H9 (cell line): ENCODE results near the gene GABRR2. TPM values are rescaled to one million over a fixed set of nuclear protein-coding genes. Genes with fewer than 3 reads are reported as not detected.

ENCODE experiments used
- DNase-seq: peaks from one replicate; pipeline ENCODE4 v3.0.0-alpha.2; 2017
- H2AFZ ChIP-seq: one replicate; pipeline ENCODE4 v1.6.1; 2013; ENCODE audit warnings: mild to moderate bottlenecking, low read length, control low read depth, moderate library complexity
- H2AK5ac ChIP-seq: 2 replicates; pipeline ENCODE4 v1.6.1; 2013; ENCODE audit warnings: low read length, control low read depth, mixed read lengths; ENCODE audit not compliant: insufficient read length
- H2BK120ac ChIP-seq: one replicate; pipeline ENCODE4 v1.6.1; 2013; ENCODE audit warnings: low read depth, mild to moderate bottlenecking, low read length, control low read depth, inconsistent platforms; ENCODE audit not compliant: poor library complexity, severe bottlenecking
- H2BK12ac ChIP-seq: 2 replicates; pipeline ENCODE4 v1.6.1; 2013; ENCODE audit warnings: low read length, control low read depth, mixed read lengths, low read depth; ENCODE audit not compliant: insufficient read length
- H2BK15ac ChIP-seq: 2 replicates; pipeline ENCODE4 v1.6.1; 2013; ENCODE audit warnings: low read depth, low read length, control low read depth
- H2BK20ac ChIP-seq: one replicate; pipeline ENCODE4 v1.6.1; 2013; ENCODE audit warnings: low read depth, mild to moderate bottlenecking, low read length, control low read depth, inconsistent platforms; ENCODE audit not compliant: poor library complexity, severe bottlenecking
- H2BK5ac ChIP-seq: 2 replicates; pipeline ENCODE4 v1.6.1; 2013; ENCODE audit warnings: low read length, control low read depth, mixed read lengths; ENCODE audit not compliant: insufficient read length
- H3K14ac ChIP-seq: 2 replicates; pipeline ENCODE4 v1.6.1; 2013; ENCODE audit warnings: low read length, control low read depth; ENCODE audit not compliant: insufficient read depth
- H3K18ac ChIP-seq: 2 replicates; pipeline ENCODE4 v1.6.1; 2013; ENCODE audit warnings: low read depth, mild to moderate bottlenecking, mixed read lengths, low read length, control low read depth; ENCODE audit not compliant: insufficient read length
- H3K23ac ChIP-seq: 2 replicates; pipeline ENCODE4 v1.6.1; 2013; ENCODE audit warnings: low read length, control low read depth, mixed read lengths, low read depth; ENCODE audit not compliant: insufficient read length
- H3K23me2 ChIP-seq: 2 replicates; pipeline ENCODE4 v1.6.1; 2013; ENCODE audit warnings: low read depth, mild to moderate bottlenecking, mixed read lengths, low read length, control low read depth; ENCODE audit not compliant: insufficient read length, poor library complexity, severe bottlenecking
- H3K27ac ChIP-seq: 2 replicates; pipeline ENCODE4 v1.5.1; 2013; ENCODE audit warnings: low read length, control low read depth, mixed read lengths, low read depth; ENCODE audit not compliant: insufficient read length
- H3K27me3 ChIP-seq: 2 replicates; pipeline ENCODE4 v1.6.1; 2013; ENCODE audit warnings: low read length, control low read depth, inconsistent platforms; ENCODE audit not compliant: insufficient read depth
- H3K4ac ChIP-seq: 2 replicates; pipeline ENCODE4 v1.6.1; 2013; ENCODE audit warnings: low read depth, mild to moderate bottlenecking, control low read depth, inconsistent platforms, low read length, moderate library complexity
- H3K4me1 ChIP-seq: 2 replicates; pipeline ENCODE4 v1.6.1; 2013; ENCODE audit warnings: low read length, control low read depth, inconsistent platforms; ENCODE audit not compliant: insufficient read depth
- H3K4me2 ChIP-seq: 2 replicates; pipeline ENCODE4 v1.6.1; 2013; ENCODE audit warnings: low read length, control low read depth, mixed read lengths; ENCODE audit not compliant: insufficient read length, insufficient read depth
- H3K56ac ChIP-seq: 2 replicates; pipeline ENCODE4 v1.6.1; 2013; ENCODE audit warnings: low read depth, mild to moderate bottlenecking, mixed read lengths, low read length, control low read depth; ENCODE audit not compliant: insufficient read length
- H3K79me1 ChIP-seq: 2 replicates; pipeline ENCODE4 v1.6.1; 2013; ENCODE audit warnings: low read depth, mild to moderate bottlenecking, moderate library complexity, low read length, control low read depth, inconsistent platforms; ENCODE audit not compliant: insufficient read depth, poor library complexity, severe bottlenecking
- H3K79me2 ChIP-seq: 2 replicates; pipeline ENCODE4 v1.6.1; 2013; ENCODE audit warnings: low read length, control low read depth, inconsistent platforms; ENCODE audit not compliant: insufficient read depth
- H3K9ac ChIP-seq: 2 replicates; pipeline ENCODE4 v1.6.1; 2013; ENCODE audit warnings: low read length, control low read depth, mixed read lengths; ENCODE audit not compliant: insufficient read length; ENCODE audit errors: extremely low read depth
- H3K9me3 ChIP-seq: one replicate; pipeline ENCODE4 v1.6.1; 2013; ENCODE audit warnings: low read depth, low read length, inconsistent platforms; ENCODE audit not compliant: control insufficient read depth
- H3T11ph ChIP-seq: one replicate; pipeline ENCODE4 v1.6.1; 2013; ENCODE audit warnings: mild to moderate bottlenecking, low read length, control low read depth, inconsistent platforms
- H4K20me1 ChIP-seq: one replicate; pipeline ENCODE4 v1.6.1; 2013; ENCODE audit not compliant: control insufficient read depth, insufficient read length, insufficient read depth
- H4K5ac ChIP-seq: 2 replicates; pipeline ENCODE4 v1.6.1; 2013; ENCODE audit warnings: low read depth, mild to moderate bottlenecking, mixed read lengths, low read length, control low read depth; ENCODE audit not compliant: insufficient read length
- H4K8ac ChIP-seq: replicated peaks from 2 replicates; pipeline ENCODE4 v1.6.1; 2013; ENCODE audit warnings: low read length, control low read depth, mixed read lengths, low read depth; ENCODE audit not compliant: insufficient read length
- H4K91ac ChIP-seq: 2 replicates; pipeline ENCODE4 v1.6.1; 2013; ENCODE audit warnings: low read depth, mild to moderate bottlenecking, moderate library complexity, mixed read lengths, low read length, control low read depth; ENCODE audit not compliant: insufficient read length
- H3K27ac Mint-ChIP-seq, 3 experiments: 2 replicates in 2 of 3; 3 replicates in 1 of 3; pipeline ENCODE4 v1.8.0; 2020 to 2021; ENCODE audit warnings: mixed read lengths in 3 of 3, mild to moderate bottlenecking in 1 of 3, moderate library complexity in 1 of 3
- H3K27me3 Mint-ChIP-seq: 2 replicates; pipeline ENCODE4 v1.8.0; 2021; ENCODE audit warnings: low read depth, mild to moderate bottlenecking, moderate library complexity, mixed read lengths
- H3K36me3 Mint-ChIP-seq, 3 experiments: 2 replicates in 2 of 3; 3 replicates in 1 of 3; pipeline ENCODE4 v1.8.0; 2020 to 2021; ENCODE audit warnings: low read depth in 3 of 3, mixed read lengths in 3 of 3; ENCODE audit not compliant: insufficient read depth in 1 of 3
- H3K4me1 Mint-ChIP-seq, 2 experiments: 2 replicates each; pipeline ENCODE4 v1.8.0; 2020; ENCODE audit warnings: mixed read lengths in 2 of 2
- H3K4me3 Mint-ChIP-seq, 2 experiments: 2 replicates in 1 of 2; 3 replicates in 1 of 2; pipeline ENCODE4 v1.8.0; 2020 to 2021; ENCODE audit warnings: mild to moderate bottlenecking in 2 of 2, mixed read lengths in 2 of 2, moderate library complexity in 1 of 2
- H3K9me3 Mint-ChIP-seq, 2 experiments: 2 replicates in 1 of 2; 3 replicates in 1 of 2; pipeline ENCODE4 v1.8.0; 2020; ENCODE audit warnings: mild to moderate bottlenecking in 2 of 2, mixed read lengths in 2 of 2, moderate library complexity in 1 of 2
- CTCF ChIP-seq: fragments of 200-600 bp; sonication (generic); conservative IDR thresholded peaks from 3 replicates; pipeline ENCODE4 v1.8.0; 2021; ENCODE audit warnings: antibody characterized with exemption, mild to moderate bottlenecking
- WGBS: extraction: QIAGEN DNeasy Blood & Tissue Kit; methylation state at CpG from one replicate; pipeline ENCODE4 v1.1.7; 2013; ENCODE audit warnings: missing lambda C conversion rate, low lambda C conversion rate, mixed read lengths; ENCODE audit not compliant: insufficient read length; ENCODE audit errors: extremely low coverage; 5-methylcytosine and 5-hydroxymethylcytosine counted together
- total RNA-seq: library from RNA; stranded (reverse); gene quantifications from 2 replicates; pipeline ENCODE4 v1.2.1, GENCODE V29; 2021

GABRR2 gene
- total RNA-seq, 1 experiment from 2014 or later = not detected

- no peak for TF ChIP-seq CTCF
- H3K56ac ChIP-seq = no peak overlapping the region
- no peak overlapping the region for H3K9ac ChIP-seq
- H3K79me2 ChIP-seq = no peaks in the 10 kb centered on the region
- H3K18ac ChIP-seq = no peak overlapping the region
- Mint-ChIP-seq H3K9me3 (no peaks in the 10 kb centered on the region), H3K4me1 (peaks cover 0 to 3% of the 10 kb centered on the region in 2 experiments; a peak in 2 of 4 replicates), H3K4me3 (no peak overlapping the region), H3K27ac (no peak overlapping the region), H3K36me3 (peaks cover 0 to 7% (median 4%) of the 10 kb centered on the region in 3 experiments; a peak in 6 of 7 replicates), H3K27me3 (no peaks in the 10 kb centered on the region)
- no peaks in the 10 kb centered on the region for H3K23me2 ChIP-seq
- H3K27ac ChIP-seq = no peak overlapping the region
- H3K4me2 ChIP-seq = no peak overlapping the region
- no peak overlapping the region for H2AFZ ChIP-seq
- no CpG with 5 or more reads among the region's 1 CpG for WGBS
- H2BK120ac ChIP-seq = no peak overlapping the region
- no peak overlapping the region for H2BK15ac ChIP-seq
- no peak overlapping the region for H3K14ac ChIP-seq
- H4K5ac ChIP-seq = no peak overlapping the region
- H4K91ac ChIP-seq = no peak overlapping the region
- no peak overlapping the region for H2BK12ac ChIP-seq
- H3K23ac ChIP-seq = no peak overlapping the region
- no peaks in the 10 kb centered on the region for H4K20me1 ChIP-seq
- no peak overlapping the region for H3K4ac ChIP-seq
- DNase-seq = no peak
- no peak overlapping the region for H2BK20ac ChIP-seq
- H4K8ac ChIP-seq = no peak overlapping the region
- H2BK5ac ChIP-seq = no peak overlapping the region
- H3T11ph ChIP-seq = no peak overlapping the region
- no peak overlapping the region for H2AK5ac ChIP-seq
- no peaks in the 10 kb centered on the region for H3K9me3 ChIP-seq
- no peaks in the 10 kb centered on the region for H3K79me1 ChIP-seq
- no peaks in the 10 kb centered on the region for H3K27me3 ChIP-seq
- H3K4me1 ChIP-seq = no peaks in the 10 kb centered on the region
Measured at GRCh38 chr6:89328976-89329375, 13.9 kb upstream of the GABRR2 start.
